GM12891 (cell line): Measurements from ENCODE around the gene ARHGEF39.

Experiments used
- POLR2A ChIP-seq: IDR thresholded peaks from 2 replicates; pipeline ENCODE4 v1.6.1; 2011; ENCODE audit warnings: low read depth, low read length, control low read depth
- POU2F2 ChIP-seq: IDR thresholded peaks from 2 replicates; pipeline ENCODE4 v1.6.1; 2011; ENCODE audit warnings: low read depth, mild to moderate bottlenecking, control low read depth, low read length, moderate library complexity

DNA sequence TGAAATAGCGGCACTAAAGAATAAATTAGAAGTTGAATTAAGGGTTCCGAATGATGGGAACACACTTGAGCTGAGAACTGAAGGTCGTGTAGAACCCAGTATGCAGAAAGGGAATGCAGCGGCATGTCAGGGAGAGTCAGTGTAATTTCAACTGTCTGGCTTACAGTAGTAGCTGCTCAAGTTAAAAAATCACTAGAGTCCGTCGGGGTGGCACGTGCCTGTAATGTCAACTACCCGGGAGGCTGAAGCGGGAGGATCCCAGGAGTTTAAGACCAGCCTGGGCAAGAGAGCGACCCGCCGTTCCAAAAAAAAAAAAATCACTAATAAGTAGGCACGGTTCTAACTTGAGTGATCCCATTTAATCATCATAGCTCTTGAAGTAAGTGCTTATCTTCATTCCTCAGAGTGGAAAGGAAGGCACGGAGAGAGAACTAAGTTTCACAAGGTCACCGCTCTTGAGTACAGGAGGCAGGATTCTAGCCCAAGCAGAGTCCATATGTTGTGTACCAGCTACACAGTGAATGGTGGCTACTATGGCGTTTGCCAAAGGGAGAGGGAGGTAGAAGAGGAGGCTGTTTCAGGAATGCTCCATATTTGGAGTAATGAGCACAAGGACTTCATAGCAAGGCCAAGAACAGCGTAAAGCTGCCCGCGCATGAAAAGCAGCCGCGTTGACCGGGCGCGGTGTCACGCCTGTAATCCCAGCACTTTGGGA, 8.0 kb downstream of the ARHGEF39 start:
- TF ChIP-seq POU2F2 (no peak), POLR2A (no peak)
